COLO668 (cell line): Measurements from ENCODE around the gene FAM9C.
"Not testable (repeated sequence)": the region's sequence is repeated elsewhere in the genome, so short reads cannot be mapped to it uniquely, and the experiment has no call there.

Experiments used
- DNase-seq: peaks from one replicate; lab custom pipeline; 2025; ENCODE audit not compliant: unreplicated experiment; lab: John Stamatoyannopoulos, UW

Gene FAM9C

DNA sequence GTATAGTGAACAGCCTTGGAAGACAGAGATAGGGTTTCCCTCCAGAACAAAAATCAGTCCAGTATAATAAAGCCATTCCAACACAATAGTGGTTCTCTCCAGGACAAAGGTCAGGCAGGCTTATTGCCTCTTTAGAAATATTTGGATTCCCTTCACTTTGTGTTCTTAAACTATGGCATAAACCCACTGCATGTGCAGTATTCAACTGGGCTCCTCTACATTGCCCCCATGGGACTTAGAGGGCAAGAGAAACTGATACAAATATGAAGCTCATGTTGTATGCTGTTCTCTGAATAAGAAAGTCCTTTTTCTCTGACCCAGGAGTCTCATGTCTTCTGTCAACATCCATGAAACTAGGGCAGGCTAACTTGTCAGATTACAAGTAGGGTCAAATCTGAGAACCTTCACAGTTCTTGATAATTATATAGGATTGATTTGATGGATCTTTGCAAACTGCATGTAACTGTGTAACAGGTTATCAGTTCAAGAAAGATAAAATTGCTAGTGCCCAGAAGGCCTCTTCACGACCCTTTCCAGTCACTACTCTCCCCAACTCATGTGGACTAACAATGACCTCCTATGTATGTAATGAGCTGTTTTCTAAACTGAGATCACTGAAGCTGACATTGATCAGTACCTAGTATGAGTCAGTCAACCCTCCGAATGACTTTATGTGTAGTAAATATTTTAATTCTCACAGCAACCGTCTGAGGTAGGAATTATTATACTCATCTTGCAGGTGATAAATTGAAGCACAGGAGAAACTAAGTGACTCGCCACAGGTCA is 31.9 kb upstream of the FAM9C start:
- no peak for DNase-seq

DNA sequence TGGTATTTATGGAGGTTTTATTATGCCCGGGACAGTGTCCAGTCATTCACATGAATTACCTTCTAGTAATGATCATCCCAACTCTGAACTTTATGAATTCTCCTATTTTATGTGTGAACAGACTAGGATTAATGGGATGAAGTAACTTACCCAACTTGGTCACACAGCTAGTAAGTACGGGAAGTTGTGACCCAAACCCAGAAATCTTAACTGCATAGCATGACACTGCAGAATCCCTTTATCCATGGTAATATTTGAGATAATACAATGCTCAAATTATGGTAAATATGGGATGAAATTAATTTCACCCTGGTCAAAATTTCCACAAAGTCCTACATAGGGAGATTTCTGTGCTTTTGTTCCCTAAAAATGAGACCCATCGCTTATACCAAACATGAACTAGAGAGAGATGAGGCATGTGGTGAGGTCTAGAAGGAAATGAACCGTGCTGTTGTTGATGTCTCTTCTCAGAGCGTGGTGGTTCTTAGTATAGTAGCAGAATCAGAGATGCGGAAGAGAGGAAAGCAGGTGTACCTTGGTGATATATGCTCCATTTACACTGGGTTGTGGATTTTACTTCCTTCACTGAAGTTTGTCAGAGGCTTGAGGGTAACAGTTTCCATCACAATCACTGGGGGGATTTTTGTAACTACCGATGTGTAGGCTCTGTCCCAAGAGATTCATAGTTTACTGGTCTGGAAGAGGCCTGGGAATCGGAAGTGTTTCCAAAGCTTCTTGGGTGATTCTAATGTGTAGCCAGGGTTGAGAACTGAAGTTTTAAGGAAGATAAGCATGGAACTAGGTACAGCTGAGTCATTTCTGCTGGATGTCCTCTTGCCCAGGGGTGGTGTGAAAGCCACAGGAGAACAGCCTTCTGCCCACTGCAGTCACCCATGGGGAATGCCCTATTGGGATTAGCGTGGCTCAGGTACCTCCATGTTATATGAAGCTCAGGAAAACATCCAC is 30.2 kb upstream of the FAM9C start:
- DNase-seq = no peak

DNA sequence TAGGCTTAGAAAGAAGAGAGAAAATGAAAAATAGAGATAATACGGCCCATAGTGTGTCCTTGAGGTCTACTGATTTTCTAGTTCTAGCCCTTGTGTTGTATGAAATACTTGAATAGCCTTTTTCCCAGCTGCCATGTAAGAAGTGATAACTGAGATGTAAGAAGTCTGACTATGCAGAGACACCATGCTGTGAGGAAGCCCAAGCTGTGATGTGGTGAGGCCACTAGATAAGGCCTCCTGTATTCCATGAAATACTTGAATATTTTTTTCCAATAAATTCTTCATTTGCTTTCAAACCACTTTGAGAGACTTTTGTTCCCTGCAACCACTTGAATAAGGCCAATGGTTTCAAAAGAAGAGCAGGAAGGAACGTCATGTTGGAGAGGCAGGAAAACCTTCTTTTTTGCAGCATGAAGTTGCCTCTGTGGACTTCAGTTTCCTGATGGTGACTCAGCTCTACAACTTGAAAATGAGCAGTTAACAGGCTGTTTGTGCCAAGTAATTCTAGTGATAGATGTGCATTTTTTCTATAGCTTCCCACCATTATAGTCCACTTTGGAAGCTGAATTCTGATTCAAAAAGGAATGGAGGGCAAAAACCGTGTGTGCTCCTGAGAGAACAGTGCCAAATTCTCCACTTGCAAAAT is 25.5 kb upstream of the FAM9C start:
- no peak for DNase-seq

DNA sequence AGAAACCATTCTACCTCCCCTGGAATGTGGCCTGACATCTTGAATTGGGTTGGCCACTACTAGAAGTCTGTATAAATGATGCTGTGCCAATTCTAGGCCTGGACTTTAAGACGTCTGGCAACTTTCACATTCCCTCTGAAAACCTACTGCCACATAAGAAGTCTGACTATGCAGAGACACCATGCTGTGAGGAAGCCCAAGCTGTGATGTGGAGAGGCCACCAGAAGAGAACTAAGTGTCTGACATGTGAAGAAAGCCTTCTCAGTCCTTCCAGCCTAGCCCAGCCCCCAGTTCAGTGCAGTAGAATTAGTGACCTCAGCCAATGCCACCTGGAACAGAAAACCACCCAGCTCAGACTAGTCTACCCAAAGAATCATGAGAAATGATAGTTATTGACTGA is 24.2 kb upstream of the FAM9C start:
- DNase-seq = no peak

DNA sequence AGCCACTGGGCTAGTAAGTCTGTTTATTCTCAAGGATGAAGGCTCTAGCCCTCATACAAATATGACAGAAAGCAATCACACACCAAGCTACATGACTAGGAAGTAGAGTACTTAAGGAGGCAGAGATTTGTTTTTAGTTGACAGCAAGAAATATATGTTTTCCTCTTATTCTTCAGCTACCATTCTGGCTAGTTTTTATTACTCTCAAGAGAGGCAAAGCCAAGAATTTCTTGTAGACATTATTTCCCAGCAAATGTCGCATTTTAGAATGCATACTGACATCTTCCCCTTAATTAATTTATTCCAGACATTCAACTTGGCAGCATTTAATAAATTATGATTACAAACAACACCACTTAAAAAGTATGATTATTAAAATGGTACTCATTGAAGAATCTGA is 23.4 kb upstream of the FAM9C start:
- no peak for DNase-seq

DNA sequence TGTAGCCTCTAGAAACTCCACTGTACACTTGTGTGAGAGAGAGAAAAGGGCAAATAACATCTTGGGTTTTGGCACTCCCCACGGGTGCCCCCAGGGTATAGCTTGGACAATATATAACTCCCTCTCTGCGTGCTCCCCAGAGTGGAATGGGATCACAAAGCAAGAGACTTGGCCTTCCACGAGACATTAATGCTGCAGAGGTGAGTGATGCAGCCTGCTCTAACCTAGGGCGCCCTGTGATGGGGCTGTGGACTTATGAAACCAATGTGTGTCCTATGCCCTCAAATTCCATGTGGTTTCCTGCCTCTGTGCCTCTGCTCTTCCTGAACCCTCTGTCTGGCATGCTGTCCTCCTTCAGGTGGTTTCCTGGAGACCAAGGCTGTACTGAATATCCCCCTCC is 22.0 kb upstream of the FAM9C start:
- no peak for DNase-seq

DNA sequence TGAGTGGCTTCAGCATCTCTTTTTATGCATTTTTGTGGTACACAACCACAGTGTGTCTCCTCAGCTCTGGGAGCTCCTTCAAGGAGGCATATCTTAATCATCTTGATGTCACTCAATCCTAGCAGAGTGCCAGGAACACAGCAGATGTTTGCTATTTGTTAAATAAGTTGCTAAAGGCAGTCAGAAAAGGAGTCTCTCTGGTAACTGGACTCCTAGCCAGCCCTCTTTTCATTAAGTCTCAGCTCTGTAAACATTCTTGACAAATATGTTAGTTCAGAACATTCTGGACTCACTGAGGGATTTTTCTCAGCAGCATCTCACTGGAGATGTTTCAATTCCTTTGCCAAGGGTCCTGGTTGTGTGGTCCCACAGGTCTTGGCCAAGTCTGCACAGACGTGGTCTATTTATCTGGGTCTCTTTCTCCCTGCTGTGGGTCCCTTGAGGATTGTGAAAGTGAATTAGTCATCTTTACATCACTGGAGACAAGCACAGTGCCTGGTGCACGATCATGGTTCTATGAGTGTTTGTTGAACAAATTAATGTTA is 20.3 kb upstream of the FAM9C start:
- DNase-seq = no peak

DNA sequence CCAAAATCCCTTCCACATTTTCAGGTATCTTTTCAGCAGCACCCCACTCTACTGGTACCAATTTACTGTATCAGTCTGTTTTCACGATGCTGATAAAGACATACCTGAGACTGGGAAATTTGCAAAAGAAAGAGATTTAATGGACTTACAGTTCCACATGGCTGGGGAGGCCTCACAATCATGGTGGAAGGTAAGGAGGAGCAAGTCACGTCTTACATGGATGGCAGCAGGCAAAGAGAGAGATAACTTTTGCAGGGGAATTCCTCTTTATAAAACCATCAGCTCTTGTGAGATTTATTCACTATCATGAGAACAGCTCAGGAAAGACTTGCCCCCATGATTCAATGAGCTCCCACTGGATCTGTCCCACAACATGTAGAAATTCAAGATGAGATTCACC is 18.7 kb upstream of the FAM9C start:
- not testable (repeated sequence) for DNase-seq

DNA sequence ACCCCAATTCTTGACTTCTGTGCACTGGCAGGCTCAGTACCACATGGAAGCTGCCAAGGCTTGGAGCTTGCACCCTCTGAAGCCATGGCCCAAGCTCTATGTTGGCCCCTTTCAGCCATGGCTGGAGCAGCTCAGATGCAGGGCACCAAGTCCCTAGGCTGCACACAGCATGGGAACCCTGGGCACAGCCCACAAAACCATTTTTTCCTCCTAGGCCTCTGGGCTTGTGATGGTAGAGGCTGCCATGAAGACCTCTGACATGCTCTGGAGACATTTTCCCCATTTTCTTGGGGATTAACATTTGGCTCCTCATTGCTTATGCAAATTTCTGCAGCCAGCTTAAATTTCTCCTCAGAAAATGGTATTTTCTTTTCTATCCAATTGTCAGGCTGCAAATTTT is 17.9 kb upstream of the FAM9C start:
- not testable (repeated sequence) for DNase-seq

DNA sequence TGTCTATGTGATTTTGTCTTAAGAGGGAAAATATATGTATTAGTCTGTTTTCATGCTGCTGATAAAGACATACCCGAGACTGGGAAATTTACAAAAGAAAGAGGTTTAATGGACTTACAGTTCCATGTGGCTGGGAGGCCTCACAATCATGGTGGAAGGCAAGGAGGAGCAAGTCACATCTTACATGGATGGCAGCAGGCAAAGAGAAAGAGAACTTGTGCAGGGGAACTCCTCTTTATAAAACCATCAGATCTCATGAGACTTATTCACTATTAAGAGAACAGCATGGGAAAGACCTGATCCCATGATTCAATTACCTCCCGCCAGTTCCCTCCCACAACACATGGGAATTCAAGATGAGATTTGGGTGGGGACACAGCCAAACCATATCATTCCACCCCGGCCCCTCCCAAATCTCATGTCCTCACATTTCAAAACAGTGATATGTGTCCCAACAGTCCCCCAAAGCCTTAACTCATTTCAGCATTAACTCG is 16.8 kb upstream of the FAM9C start:
- DNase-seq = not testable (repeated sequence)

DNA sequence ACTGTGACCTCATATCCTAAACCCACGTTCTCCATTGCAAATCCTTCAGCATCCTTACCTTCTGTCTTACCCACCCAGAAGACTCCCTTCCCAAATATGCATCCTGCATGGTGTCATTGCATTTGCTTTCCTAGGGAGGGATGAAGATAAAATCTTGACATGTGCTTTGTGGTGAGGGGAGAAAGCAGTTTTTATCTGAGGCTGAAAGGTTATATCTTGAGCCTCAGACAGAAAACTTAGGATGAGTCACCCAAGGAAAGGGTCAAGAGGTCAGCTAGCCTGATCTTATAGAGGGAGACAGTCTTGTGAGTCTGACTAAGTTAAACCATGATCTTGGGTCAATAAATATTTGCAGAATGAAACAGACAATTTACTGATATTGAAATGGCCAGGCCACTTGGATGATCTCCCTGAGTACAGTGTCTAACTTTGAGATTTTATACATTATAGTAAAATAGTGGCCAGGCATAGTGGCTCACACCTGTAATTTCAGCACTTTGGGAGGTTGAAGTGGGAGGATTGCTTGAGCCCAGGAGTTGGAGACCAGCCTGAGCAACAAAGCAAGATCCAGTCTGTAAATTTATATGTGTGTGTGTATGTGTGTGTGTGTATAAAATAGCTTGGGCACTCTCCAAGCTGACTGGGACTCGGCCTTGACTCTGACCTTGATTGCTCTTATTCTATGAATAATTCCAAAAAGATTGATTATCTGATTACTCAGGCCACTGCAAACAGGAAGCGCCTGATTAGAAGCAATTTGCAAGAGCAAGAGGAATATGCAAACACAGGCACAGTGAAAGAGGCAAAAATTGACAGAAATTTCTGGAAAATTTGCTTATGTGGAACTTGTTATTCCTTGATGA is 15.4 kb upstream of the FAM9C start:
- DNase-seq = no peak

DNA sequence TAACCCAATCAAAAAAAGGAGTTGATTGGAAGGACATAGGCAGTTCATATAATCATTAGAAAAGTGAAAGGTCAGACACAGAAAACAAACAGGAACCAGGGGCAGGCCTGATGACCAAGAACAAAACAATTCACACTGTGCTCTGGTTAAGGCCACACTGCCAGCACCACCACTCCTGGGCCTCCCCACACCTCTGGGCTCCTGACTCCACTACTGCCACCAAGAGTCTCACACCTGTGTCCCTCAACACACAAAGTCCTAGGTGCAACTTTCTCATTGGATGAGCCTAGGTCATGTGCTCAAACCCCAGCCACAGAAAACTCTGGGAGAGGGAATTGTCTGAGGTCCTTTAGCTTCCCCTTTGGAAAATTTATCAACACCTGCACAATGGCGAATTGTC is 11.1 kb upstream of the FAM9C start:
- DNase-seq = no peak

DNA sequence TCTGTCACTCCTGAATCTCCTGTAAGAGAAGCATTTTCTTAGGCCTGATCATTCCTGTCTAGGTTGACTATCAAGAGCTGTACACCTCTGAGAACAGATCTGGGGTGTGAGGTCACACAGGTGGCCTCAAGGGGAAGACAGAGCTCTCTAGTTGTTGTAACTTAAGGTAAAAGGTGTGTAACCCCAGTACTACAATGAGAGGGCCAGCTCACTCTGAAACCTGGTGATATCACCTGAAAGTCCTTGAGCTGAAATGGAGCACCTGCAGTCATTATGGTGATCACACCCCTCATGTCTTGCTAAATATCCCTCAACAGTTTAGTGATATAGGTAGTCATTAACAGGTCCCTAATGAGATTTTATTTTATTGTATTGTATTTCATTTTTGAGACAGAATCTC is 8.8 kb upstream of the FAM9C start:
- no peak for DNase-seq

DNA sequence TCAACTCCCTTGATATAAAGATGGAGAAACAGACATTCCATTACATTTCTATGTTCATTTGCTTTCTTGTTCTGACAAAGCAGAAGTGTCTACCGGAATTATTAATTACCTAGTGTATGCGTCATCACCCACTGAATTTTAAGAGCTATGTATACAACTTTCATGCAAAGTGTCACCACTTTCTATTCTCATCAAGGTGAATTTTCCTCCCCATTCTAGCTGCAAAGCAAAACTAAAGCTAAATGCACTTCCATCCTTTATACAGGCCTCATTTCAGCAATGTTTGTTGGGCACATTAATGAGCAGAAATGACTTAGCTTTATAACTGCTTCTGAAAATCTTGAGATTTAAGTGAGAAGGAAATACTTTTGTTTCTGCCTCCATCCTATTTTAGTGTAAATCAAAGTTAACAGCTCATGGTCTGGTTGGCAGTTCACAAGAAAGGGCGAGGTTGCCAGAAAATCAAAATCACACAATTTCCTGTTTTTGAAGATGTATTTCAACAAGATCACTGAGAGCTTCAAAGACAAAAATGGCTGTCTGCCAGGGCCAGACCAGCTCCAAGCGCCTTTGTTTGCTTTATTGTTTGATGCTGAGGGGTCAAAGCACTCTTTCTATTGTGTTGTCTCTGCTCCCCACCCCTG is 7.2 kb upstream of the FAM9C start:
- DNase-seq = no peak

DNA sequence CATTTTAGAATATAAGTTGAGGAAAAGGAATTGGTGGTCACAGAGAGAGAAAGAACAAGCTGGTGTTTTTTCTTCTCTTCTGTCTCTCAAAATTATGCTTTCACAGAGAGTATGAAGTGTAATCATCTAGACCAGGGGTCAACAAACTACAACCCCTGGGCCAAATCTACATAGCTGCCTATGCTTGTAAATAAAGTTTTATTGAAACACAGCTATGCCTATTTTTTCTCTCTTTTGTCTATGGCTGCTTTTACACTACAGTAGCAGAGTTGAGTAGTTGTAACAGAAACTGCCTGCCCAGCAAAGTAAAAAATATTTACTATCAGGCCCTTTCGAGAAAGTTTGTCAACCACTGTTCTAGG is 6.7 kb upstream of the FAM9C start:
- no peak for DNase-seq

DNA sequence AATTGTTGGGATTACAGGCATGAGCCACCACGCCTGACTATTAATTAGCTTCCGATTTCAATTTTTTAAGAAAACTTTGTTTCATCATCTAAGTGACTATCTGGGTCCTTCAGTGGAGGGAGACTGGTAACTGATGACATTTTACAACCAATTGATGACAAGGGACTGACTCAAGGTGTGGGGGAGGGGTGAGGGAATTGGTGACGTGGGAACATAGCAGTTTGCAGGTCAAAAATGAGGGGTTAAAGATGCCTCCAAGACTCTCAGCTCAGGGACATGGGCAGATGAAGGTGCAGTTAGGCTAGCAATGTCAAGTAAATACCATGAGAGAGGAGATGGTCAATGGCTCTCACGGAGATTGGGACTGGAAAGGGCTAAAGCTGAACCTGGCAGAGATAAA is 5.7 kb upstream of the FAM9C start:
- no peak for DNase-seq

DNA sequence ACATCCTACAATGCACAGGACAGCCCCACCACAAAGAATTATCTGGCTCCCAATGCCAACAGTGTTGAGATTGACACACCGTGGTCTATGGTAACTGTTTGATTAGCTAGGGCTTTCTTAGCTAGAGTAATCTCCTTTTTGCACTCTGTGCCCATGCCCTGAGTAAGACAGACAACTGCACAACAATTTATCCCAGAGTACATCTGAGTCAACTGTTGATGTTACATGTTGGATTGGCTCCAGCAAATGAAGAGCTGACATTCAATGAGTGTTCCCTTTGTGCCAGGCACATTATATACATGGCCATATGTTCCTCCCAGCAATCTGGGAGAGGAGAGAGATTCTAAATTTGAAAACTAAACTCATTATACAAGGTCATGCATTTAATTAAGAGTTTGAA is 3.9 kb upstream of the FAM9C start:
- DNase-seq = no peak

DNA sequence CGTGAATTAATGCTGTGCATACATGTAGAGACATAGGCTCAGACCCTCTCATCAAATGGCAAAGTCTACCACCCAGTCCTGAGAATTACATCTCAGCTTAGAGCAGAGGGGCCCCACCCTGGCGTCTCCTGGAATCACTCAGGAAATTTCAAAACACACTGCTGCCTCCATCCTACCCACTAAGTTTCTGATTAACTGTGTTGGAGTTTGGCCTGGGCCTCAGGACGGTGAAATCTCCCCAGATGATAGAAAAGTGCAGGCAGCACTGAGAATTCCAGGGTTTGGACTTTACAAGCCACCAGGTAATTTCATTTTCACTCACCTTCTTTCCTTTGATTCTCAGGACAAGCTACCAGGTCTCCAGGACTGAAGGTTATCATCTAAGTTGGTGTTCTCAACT is 3.3 kb upstream of the FAM9C start:
- no peak for DNase-seq

DNA sequence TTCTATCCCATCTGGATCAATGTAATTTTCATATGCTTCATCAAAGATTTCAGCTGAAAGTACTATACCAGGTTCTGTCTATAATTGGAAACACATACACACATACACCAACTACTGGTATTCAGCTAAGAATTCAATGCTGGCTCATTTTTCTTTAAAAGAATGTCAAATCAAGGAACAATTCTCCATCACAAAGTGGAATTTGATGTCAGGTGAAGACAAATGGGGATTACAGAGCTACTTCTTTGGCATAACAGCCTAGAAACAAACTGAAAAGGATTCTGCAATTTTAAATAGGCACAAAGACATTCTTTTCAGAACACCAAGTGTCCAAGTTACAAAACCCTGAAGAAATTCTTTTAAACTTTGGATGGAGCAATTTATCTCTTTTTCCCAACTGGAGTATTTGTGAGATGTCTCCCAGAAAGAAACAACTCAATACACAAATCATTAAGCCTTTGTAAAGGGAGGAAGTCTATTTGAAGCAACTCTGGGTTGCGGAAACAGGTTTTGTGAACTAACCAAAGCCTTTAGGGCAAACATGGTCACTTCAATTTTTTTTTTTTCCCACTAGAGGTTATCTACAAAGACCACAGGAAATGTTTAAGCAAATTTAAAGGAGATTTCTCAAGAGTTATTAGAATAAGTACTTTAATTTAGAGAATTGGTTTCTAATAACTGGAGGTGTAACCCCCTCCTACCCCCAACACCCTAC is 1.9 kb upstream of the FAM9C start:
- no peak for DNase-seq
